Esophagus (tissue), 2 donors: ENCODE measurements around the gene GATAD2B. TPM values are rescaled to one million over a fixed set of nuclear protein-coding genes. Genes with fewer than 3 reads are reported as not detected.
"Not testable (repeated sequence)": the region's sequence is repeated elsewhere in the genome, so short reads cannot be mapped to it uniquely, and the experiment has no call there.

ENCODE experiments used
- H3K27ac ChIP-seq, 2 donors: one replicate each; pipeline ENCODE4 v1.5.1; 2013; ENCODE audit warnings: low read depth in 2 of 2, mild to moderate bottlenecking in 2 of 2, inconsistent platforms in 1 of 2, low read length in 1 of 2, moderate library complexity in 1 of 2
- H3K27me3 ChIP-seq, 2 donors: one replicate each; pipeline ENCODE4 v1.6.1; 2013; ENCODE audit warnings: low read length in 2 of 2, control low read depth in 1 of 2, mild to moderate bottlenecking in 1 of 2; ENCODE audit not compliant: insufficient read depth in 2 of 2, control insufficient read depth in 1 of 2
- H3K36me3 ChIP-seq, 2 donors: one replicate each; pipeline ENCODE4 v1.6.1; 2013; ENCODE audit warnings: low read length in 1 of 2; ENCODE audit not compliant: control insufficient read depth in 2 of 2, insufficient read depth in 2 of 2
- H3K4me1 ChIP-seq, 2 donors: one replicate each; pipeline ENCODE4 v1.6.1; 2013; ENCODE audit warnings: low read length in 1 of 2; ENCODE audit not compliant: control insufficient read depth in 2 of 2, insufficient read depth in 2 of 2
- H3K4me3 ChIP-seq, 2 donors: one replicate each; pipeline ENCODE4 v1.5.1; 2013; ENCODE audit warnings: low read length in 2 of 2, mild to moderate bottlenecking in 2 of 2, low read depth in 1 of 2, moderate library complexity in 1 of 2
- H3K9me3 ChIP-seq, 2 donors: one replicate each; pipeline ENCODE4 v1.6.1; 2013; ENCODE audit warnings: mild to moderate bottlenecking in 2 of 2, low read depth in 1 of 2, low read length in 1 of 2, moderate library complexity in 1 of 2; ENCODE audit not compliant: control insufficient read depth in 2 of 2, insufficient read depth in 1 of 2
- WGBS, 2 donors: extraction: QIAGEN DNeasy Blood & Tissue Kit; methylation state at CpG; one replicate each; pipeline ENCODE4 v1.1.7; 2013; 5-methylcytosine and 5-hydroxymethylcytosine counted together
- polyA plus RNA-seq, 2 donors: library from polyadenylated mRNA; stranded (reverse); fragments of 200-250 nt; gene quantifications; one replicate each; pipeline ENCODE4 v1.2.3, GENCODE V29; 2013
- donor health status: healthy with polysubstance abuse.
- donor health status: Bipolar disorder and iron deficiency.

GATAD2B gene
- polyA plus RNA-seq, 2 donors: 3.2 to 4.4 TPM

DNA sequence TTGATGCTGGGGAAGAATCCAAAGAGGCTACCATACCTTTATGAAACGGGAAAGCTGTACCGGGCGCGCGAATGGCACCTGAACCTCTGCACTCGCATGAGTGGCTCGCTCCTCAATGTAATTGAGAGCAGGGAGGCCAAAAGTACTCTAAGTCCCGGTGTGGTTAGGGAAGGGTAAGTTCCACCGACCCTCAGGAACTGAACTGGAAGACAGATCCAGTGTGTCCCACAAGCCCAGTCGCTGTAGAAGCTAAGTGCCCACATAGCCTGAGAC, 1.0 kb downstream of the GATAD2B start:
- H3K27me3 ChIP-seq: no peaks in the 10 kb centered on the region
- H3K9me3 ChIP-seq: no peaks in the 10 kb centered on the region
- peaks cover 0 to 3% of the 10 kb centered on the region in 2 donors for H3K4me1 ChIP-seq
- no peaks in the 10 kb centered on the region for H3K36me3 ChIP-seq
- H3K27ac ChIP-seq: peak overlapping the region; percentile 7 to 74
- peak overlapping the region; percentile 80 to 97 for H3K4me3 ChIP-seq
- WGBS, 2 donors: 2% methylated on average over 10 of the region's 10 CpGs

- Histone ChIP-seq H3K27ac (peak overlapping the region; percentile 7 to 74), H3K4me1 (peaks cover 0 to 3% of the 10 kb centered on the region in 2 donors), H3K36me3 (no peaks in the 10 kb centered on the region), H3K27me3 (no peaks in the 10 kb centered on the region), H3K4me3 (peak overlapping the region; percentile 80 to 97), H3K9me3 (no peaks in the 10 kb centered on the region)
- WGBS, 2 donors: 24 to 27% methylated on average over 3 of the region's 3 CpGs
These were observed 1.5 kb downstream of the GATAD2B start for GRCh38 chr1:153921080-153921802.

DNA sequence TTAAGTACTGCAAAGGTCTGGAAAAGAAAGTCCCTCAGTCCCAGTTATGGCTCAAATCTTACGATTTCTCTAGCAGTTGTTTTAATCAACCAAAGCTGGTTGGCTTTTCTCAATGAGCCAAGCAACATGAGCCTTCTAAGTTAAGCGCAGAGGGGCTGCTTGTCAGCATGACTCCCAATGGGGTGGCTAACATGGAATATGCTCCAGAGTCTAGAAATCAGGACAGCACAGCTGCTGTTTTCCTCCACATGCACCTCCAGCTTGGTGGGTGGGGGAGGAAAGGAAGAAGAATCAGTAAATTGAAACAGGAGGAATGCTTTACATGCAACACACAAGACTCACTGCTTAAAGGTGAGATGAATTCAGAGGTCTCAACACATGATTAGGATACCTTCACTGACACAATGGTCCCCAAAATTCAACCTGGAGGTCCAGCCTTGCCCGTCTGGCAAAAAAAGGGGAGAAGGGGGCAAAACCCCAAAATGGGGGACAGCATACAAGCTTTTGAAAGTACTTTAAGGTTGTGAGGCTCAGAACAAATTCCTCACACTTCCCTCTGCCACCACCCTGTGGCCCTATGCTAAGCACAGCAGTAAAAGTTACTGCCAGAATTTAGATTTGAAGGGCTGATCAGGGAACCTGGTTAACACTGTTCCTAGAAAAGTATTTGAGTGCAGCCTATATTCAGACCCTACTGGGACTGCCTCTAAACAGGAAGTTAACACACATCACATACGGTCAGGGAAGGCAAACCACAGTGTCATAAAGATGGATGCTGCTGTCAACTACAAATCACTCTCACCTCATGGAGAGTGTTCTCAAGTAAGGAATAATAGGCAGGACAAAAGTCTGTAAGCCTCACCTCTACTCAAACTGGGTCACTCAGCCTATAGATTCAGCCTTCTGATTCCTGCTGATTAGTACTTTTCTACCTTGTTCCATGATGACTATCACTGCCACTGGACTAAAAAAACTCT, 2.6 kb downstream of the GATAD2B start:
- Histone ChIP-seq H3K27ac (no peak overlapping the region), H3K36me3 (no peaks in the 10 kb centered on the region), H3K4me3 (peak overlapping the region in 1 of 2 donors; percentile 97), H3K9me3 (no peaks in the 10 kb centered on the region), H3K4me1 (peaks cover 0 to 3% of the 10 kb centered on the region in 2 donors), H3K27me3 (no peaks in the 10 kb centered on the region)
- WGBS, 2 donors: 39 to 46% methylated on average over 4 of the region's 4 CpGs

GRCh38 chr1:153916297-153916696, 6.5 kb downstream of the GATAD2B start:
- Histone ChIP-seq H3K4me3 (no peak overlapping the region), H3K36me3 (no peaks in the 10 kb centered on the region), H3K27me3 (no peaks in the 10 kb centered on the region), H3K9me3 (no peaks in the 10 kb centered on the region), H3K27ac (no peak overlapping the region), H3K4me1 (peaks cover 0 to 5% of the 10 kb centered on the region in 2 donors)
- WGBS, 2 donors: 82 to 90% methylated on average over 4 of the region's 4 CpGs

DNA sequence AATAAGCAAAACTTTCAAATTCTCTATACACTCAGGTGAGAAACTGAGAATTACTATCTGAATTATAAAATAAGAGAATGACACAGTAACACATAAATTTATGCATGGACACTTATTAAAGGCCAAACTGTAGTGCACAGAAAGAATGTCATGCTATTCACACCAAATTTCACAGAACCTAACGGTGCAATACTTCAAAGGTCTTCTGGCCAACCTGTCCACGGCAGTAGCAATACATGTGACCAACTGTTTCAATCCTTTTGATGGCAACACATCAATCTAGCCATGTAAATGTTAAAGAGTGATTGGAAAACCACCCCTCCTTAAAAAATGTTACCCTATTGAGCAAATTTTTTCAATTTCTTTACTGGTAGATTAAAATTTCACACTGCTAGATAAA, 10.4 kb downstream of the GATAD2B start:
- no peak overlapping the region for H3K27ac ChIP-seq
- no peaks in the 10 kb centered on the region for H3K36me3 ChIP-seq
- no peak overlapping the region for H3K4me3 ChIP-seq
- H3K27me3 ChIP-seq: no peaks in the 10 kb centered on the region
- no peaks in the 10 kb centered on the region for H3K9me3 ChIP-seq
- WGBS, 2 donors: 61 to 75% methylated on average over 2 of the region's 2 CpGs
- H3K4me1 ChIP-seq: peaks cover 0 to 5% of the 10 kb centered on the region in 2 donors

GRCh38 chr1:153910560-153910959, 12.2 kb downstream of the GATAD2B start:
- not testable (repeated sequence) for H3K27me3 ChIP-seq, H3K4me1 ChIP-seq, H3K27ac ChIP-seq, H3K4me3 ChIP-seq, H3K36me3 ChIP-seq, H3K9me3 ChIP-seq
- WGBS, 2 donors: 88 to 89% methylated on average over 6 of the region's 6 CpGs

- Histone ChIP-seq H3K9me3 (no peaks in the 10 kb centered on the region), H3K4me1 (no peaks in the 10 kb centered on the region), H3K36me3 (peaks cover 0 to 2% of the 10 kb centered on the region in 2 donors), H3K27ac (no peak overlapping the region), H3K4me3 (no peak overlapping the region), H3K27me3 (no peaks in the 10 kb centered on the region)
- 95 to 96% methylated on average over 6 of the region's 6 CpGs for WGBS, 2 donors
These were observed 14.7 kb downstream of the GATAD2B start for GRCh38 chr1:153908071-153908470.

DNA sequence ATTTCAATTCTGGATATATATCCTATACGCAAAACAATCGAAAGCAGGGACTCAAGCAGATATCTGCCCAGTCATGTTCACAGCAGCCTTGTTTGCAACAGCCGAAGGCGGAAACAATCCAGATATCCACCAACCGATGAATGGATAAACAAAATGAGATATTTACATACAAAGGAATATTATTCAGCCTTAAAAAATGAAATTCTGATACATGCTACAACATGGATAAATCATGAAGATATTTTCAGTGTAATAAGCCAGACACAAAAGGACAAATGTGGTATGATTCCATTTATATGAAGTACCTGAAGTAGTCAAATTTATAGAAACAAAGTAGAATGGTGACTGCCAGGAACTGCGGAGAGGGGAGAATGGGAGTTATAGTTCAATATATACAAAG, 15.6 kb downstream of the GATAD2B start:
- H3K4me1 ChIP-seq: no peaks in the 10 kb centered on the region
- 89 to 92% methylated on average over 6 of the region's 6 CpGs for WGBS, 2 donors
- no peak overlapping the region for H3K27ac ChIP-seq
- H3K4me3 ChIP-seq: no peak overlapping the region
- no peaks in the 10 kb centered on the region for H3K27me3 ChIP-seq
- peaks cover 0 to 2% of the 10 kb centered on the region in 2 donors for H3K36me3 ChIP-seq
- no peaks in the 10 kb centered on the region for H3K9me3 ChIP-seq

- H3K27me3 ChIP-seq: no peaks in the 10 kb centered on the region
- no peak overlapping the region for H3K4me3 ChIP-seq
- WGBS, 2 donors: 91 to 95% methylated on average over 1 of the region's 1 CpG
- H3K9me3 ChIP-seq: no peaks in the 10 kb centered on the region
- no peak overlapping the region for H3K27ac ChIP-seq
- H3K36me3 ChIP-seq: peaks cover 0 to 2% of the 10 kb centered on the region in 2 donors
- no peaks in the 10 kb centered on the region for H3K4me1 ChIP-seq
These were observed 16.4 kb downstream of the GATAD2B start for GRCh38 chr1:153906396-153906795.
